ENCODE results near the gene HSD11B1.
A peak's percentile ranks its signal among the peaks of the same experiment; 100 is the strongest.
"Not testable (repeated sequence)": the region's sequence is repeated elsewhere in the genome, so short reads cannot be mapped to it uniquely, and the experiment has no call there.

The HSD11B1 gene

GRCh38 chr1:209692296-209692695 lies 12.3 kb upstream of the HSD11B1 start:
- no peak for DNase-seq

GRCh38 chr1:209692745-209693504 lies 11.7 kb upstream of the HSD11B1 start:
- peak; percentile 72 for DNase-seq

GRCh38 chr1:209696673-209697072 lies 8.0 kb upstream of the HSD11B1 start:
- no peak for DNase-seq

GRCh38 chr1:209697126-209697525 lies 7.5 kb upstream of the HSD11B1 start:
- no peak for DNase-seq

GRCh38 chr1:209700686-209701085 lies 4.0 kb upstream of the HSD11B1 start:
- not testable (repeated sequence) for DNase-seq

- no peak for DNase-seq
These were observed 1.8 kb upstream of the HSD11B1 start for GRCh38 chr1:209702832-209703231.

- DNase-seq: no peak
These were observed 677 bp upstream of the HSD11B1 start for GRCh38 chr1:209703834-209704504.

- DNase-seq: no peak
These were observed 470 bp downstream of the HSD11B1 start for GRCh38 chr1:209705033-209705598.

GRCh38 chr1:209706622-209707021 lies 2.0 kb downstream of the HSD11B1 start:
- no peak for DNase-seq

GRCh38 chr1:209707308-209707707 lies 2.7 kb downstream of the HSD11B1 start:
- DNase-seq: no peak

- DNase-seq: no peak
These were observed 3.7 kb downstream of the HSD11B1 start for GRCh38 chr1:209708297-209708696.

GRCh38 chr1:209710093-209710492 lies 5.4 kb downstream of the HSD11B1 start:
- no peak for DNase-seq

GRCh38 chr1:209710847-209711246 lies 6.2 kb downstream of the HSD11B1 start:
- no peak for DNase-seq

GRCh38 chr1:209714338-209714737 lies 9.7 kb downstream of the HSD11B1 start:
- no peak for DNase-seq

GRCh38 chr1:209715314-209715713 lies 10.7 kb downstream of the HSD11B1 start:
- DNase-seq: no peak

- DNase-seq: no peak
These were observed 13.2 kb downstream of the HSD11B1 start for GRCh38 chr1:209717818-209718217.

GRCh38 chr1:209720326-209720725 lies 15.7 kb downstream of the HSD11B1 start:
- DNase-seq: no peak

- DNase-seq: no peak
These were observed 16.2 kb downstream of the HSD11B1 start for GRCh38 chr1:209720826-209721225.

- DNase-seq: no peak
These were observed 16.7 kb downstream of the HSD11B1 start for GRCh38 chr1:209721323-209721722.

- DNase-seq: no peak
These were observed 18.6 kb downstream of the HSD11B1 start for GRCh38 chr1:209723265-209723664.

- DNase-seq: peak; percentile 67
These were observed 19.4 kb downstream of the HSD11B1 start for GRCh38 chr1:209723756-209724693.

- DNase-seq: no peak
These were observed 22.6 kb downstream of the HSD11B1 start for GRCh38 chr1:209727286-209727685.

- no peak for DNase-seq
These were observed 23.1 kb downstream of the HSD11B1 start for GRCh38 chr1:209727785-209728184.
